Measurements from ENCODE around the gene DRAM2. TPM values are rescaled to one million over a fixed set of nuclear protein-coding genes. Genes with fewer than 3 reads are reported as not detected.

DRAM2 gene
- total RNA-seq, 1 donor from 2014 or later, result 33.9 TPM

DNA sequence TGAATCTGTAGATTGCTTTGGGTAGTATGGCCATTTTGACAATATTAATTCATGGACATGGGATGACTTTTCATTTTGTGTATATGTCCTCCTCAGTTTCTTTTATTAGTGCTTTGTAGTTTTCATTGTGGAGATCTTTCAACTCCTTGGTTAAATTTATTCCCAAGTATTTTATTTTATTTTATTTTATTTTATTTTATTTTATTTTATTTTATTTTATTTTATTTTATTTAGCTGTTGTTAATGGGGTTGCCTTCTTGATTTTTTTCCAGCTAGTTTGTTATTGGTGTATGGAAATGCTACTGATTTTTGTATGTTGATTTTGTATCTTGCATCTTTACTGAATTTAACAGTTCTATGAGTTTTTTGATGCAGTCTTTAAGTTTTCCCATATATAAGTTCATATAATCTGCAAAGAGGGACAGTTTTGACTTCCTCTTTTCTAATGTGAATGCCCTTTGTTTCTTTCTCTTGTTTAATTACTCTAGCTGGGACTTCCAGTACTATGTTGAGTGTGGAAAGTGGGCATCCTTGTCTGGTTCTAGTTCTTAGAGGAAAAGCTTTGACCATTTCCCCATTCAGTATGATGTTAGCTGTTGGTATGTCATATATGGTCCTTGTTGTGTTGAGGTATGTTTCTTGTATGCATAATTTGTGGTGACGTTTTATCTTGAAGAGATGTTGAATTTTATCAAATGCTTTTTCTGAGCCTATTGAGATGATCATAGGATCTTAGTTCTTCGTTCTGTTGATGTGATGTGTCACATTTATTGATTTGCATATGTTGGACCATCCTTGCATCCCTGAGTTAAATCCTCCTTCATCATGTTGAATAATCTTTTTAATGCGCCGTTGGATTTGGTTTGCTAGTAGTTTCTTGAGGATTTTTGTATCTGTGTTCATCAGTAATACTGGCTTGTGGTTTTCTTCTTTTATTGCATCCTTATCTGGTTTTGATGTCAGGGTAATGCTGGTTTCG, 14.4 kb upstream of the DRAM2 start:
- Histone ChIP-seq H3K4me3 (ENCODE audit: insufficient read depth, low read depth, low read length) (no peak overlapping the region), H3K27ac (ENCODE audit: low read depth, low read length) (no peak overlapping the region), H3K27me3 (ENCODE audit: insufficient read depth, low read length) (no peaks in the 10 kb centered on the region), H3K79me2 (ENCODE audit: insufficient read depth, low read length) (peaks cover 57% of the 10 kb centered on the region), H3K4me1 (ENCODE audit: insufficient read depth, low read length) (no peaks in the 10 kb centered on the region), H3K4me2 (ENCODE audit: low read length) (no peak overlapping the region), H3K9ac (ENCODE audit: low read length) (no peak overlapping the region), H4K20me1 (ENCODE audit: insufficient read depth, low read length) (peaks cover 17% of the 10 kb centered on the region), H3K36me3 (ENCODE audit: insufficient read depth, low read length) (peaks cover 2% of the 10 kb centered on the region), H2AFZ (ENCODE audit: low read depth, low read length) (no peak overlapping the region), H3K9me3 (ENCODE audit: insufficient read depth, low read depth, low read length) (no peaks in the 10 kb centered on the region)
- Mint-ChIP-seq H3K9me3 (ENCODE audit: unreplicated experiment) (no peaks in the 10 kb centered on the region), H3K4me1 (ENCODE audit: low read depth, unreplicated experiment) (no peaks in the 10 kb centered on the region), H3K4me3 (ENCODE audit: unreplicated experiment) (no peak overlapping the region), H3K27me3 (ENCODE audit: low read depth, unreplicated experiment) (no peaks in the 10 kb centered on the region), H3K36me3 (ENCODE audit: low read depth, unreplicated experiment) (peaks cover 18% of the 10 kb centered on the region), H3K27ac (ENCODE audit: unreplicated experiment) (no peak overlapping the region)
- TF ChIP-seq, protein P1, sequence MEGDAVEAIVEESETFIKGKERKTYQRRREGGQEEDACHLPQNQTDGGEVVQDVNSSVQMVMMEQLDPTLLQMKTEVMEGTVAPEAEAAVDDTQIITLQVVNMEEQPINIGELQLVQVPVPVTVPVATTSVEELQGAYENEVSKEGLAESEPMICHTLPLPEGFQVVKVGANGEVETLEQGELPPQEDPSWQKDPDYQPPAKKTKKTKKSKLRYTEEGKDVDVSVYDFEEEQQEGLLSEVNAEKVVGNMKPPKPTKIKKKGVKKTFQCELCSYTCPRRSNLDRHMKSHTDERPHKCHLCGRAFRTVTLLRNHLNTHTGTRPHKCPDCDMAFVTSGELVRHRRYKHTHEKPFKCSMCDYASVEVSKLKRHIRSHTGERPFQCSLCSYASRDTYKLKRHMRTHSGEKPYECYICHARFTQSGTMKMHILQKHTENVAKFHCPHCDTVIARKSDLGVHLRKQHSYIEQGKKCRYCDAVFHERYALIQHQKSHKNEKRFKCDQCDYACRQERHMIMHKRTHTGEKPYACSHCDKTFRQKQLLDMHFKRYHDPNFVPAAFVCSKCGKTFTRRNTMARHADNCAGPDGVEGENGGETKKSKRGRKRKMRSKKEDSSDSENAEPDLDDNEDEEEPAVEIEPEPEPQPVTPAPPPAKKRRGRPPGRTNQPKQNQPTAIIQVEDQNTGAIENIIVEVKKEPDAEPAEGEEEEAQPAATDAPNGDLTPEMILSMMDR (IDR thresholded peaks at IDR 0.05; ENCODE audit: insufficient read depth, low read depth, low read length), result no peak
- no peak for TF ChIP-seq EZH2 (IDR thresholded peaks at IDR 0.05; ENCODE audit: insufficient read depth, low read length)
- DNase-seq (ENCODE audit: low read depth) (no peak), FAIRE-seq (no peak)

DNA sequence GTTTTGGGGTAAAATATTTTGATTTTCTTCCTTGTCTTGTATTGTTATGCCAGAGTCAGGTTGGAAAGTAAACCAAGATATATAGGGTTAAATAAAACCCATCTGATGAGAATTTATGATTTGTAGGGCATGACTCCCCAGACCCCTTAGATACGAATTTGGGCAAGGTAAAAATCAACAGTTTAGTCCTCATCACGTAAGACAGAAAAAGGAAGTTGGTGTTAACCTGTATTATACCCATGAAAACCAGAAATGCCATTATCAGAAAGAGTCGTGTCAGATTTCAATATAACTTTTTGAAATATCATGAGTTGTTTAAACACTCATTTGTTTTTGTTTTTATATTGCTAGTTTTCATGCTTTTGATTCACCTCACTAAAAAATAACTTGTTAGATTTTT, 11.9 kb upstream of the DRAM2 start:
- no peak overlapping the region for H3K4me3 ChIP-seq (ENCODE audit: insufficient read depth, low read depth, low read length)
- TF ChIP-seq EZH2 (IDR thresholded peaks at IDR 0.05; ENCODE audit: insufficient read depth, low read length), result no peak
- TF ChIP-seq, protein P1 (IDR thresholded peaks at IDR 0.05; ENCODE audit: insufficient read depth, low read depth, low read length), result no peak
- no peak overlapping the region for H3K27ac ChIP-seq (ENCODE audit: low read depth, low read length)
- H3K27me3 ChIP-seq (ENCODE audit: insufficient read depth, low read length), result no peaks in the 10 kb centered on the region
- H3K79me2 ChIP-seq (ENCODE audit: insufficient read depth, low read length), result peaks cover 63% of the 10 kb centered on the region
- H3K4me2 ChIP-seq (ENCODE audit: low read length), result no peak overlapping the region
- peaks cover 19% of the 10 kb centered on the region for H3K36me3 Mint-ChIP-seq (ENCODE audit: low read depth, unreplicated experiment)
- peaks cover 19% of the 10 kb centered on the region for H4K20me1 ChIP-seq (ENCODE audit: insufficient read depth, low read length)
- H3K9me3 Mint-ChIP-seq (ENCODE audit: unreplicated experiment), result no peaks in the 10 kb centered on the region
- H3K9me3 ChIP-seq (ENCODE audit: insufficient read depth, low read depth, low read length), result no peaks in the 10 kb centered on the region
- no peaks in the 10 kb centered on the region for H3K4me1 Mint-ChIP-seq (ENCODE audit: low read depth, unreplicated experiment)
- H3K9ac ChIP-seq (ENCODE audit: low read length), result no peak overlapping the region
- DNase-seq (ENCODE audit: low read depth) (no peak), FAIRE-seq (no peak)
- peaks cover 6% of the 10 kb centered on the region for H3K36me3 ChIP-seq (ENCODE audit: insufficient read depth, low read length)
- no peak overlapping the region for H3K4me3 Mint-ChIP-seq (ENCODE audit: unreplicated experiment)
- H3K27me3 Mint-ChIP-seq (ENCODE audit: low read depth, unreplicated experiment), result no peaks in the 10 kb centered on the region
- no peaks in the 10 kb centered on the region for H3K4me1 ChIP-seq (ENCODE audit: insufficient read depth, low read length)
- H3K27ac Mint-ChIP-seq (ENCODE audit: unreplicated experiment), result no peak overlapping the region
- no peak overlapping the region for H2AFZ ChIP-seq (ENCODE audit: low read depth, low read length)
